GM12874 (cell line): ENCODE measurements around the gene OR2AE1.

ENCODE experiments used
- TF ChIP-seq, protein P1 (sequence below): IDR thresholded peaks from 2 replicates; pipeline ENCODE4 v1.5.1; 2011; ENCODE audit warnings: low read depth, mild to moderate bottlenecking, control low read depth, low read length, moderate library complexity; ENCODE audit not compliant: insufficient read depth

OR2AE1 gene

DNA sequence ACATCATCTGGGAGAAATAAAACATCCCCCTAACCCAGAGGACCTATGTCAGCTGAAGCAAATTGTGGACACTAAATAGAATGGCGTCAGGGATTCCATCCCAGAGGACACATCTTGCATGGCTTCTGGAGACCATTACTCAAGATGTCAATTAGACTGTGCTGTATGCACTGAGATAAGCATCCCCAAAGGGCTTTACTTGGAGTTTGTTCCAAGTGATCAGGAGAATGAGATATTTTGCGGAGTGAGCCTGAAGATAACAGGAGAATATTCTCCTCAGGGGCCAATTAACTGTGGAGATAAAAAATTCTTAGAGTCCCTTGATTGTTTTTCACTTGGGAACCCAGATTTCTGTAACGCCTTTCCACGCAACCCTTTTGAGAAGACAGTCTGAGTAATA, 4.5 kb upstream of the OR2AE1 start:
- TF ChIP-seq, protein P1, sequence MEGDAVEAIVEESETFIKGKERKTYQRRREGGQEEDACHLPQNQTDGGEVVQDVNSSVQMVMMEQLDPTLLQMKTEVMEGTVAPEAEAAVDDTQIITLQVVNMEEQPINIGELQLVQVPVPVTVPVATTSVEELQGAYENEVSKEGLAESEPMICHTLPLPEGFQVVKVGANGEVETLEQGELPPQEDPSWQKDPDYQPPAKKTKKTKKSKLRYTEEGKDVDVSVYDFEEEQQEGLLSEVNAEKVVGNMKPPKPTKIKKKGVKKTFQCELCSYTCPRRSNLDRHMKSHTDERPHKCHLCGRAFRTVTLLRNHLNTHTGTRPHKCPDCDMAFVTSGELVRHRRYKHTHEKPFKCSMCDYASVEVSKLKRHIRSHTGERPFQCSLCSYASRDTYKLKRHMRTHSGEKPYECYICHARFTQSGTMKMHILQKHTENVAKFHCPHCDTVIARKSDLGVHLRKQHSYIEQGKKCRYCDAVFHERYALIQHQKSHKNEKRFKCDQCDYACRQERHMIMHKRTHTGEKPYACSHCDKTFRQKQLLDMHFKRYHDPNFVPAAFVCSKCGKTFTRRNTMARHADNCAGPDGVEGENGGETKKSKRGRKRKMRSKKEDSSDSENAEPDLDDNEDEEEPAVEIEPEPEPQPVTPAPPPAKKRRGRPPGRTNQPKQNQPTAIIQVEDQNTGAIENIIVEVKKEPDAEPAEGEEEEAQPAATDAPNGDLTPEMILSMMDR: no peak

DNA sequence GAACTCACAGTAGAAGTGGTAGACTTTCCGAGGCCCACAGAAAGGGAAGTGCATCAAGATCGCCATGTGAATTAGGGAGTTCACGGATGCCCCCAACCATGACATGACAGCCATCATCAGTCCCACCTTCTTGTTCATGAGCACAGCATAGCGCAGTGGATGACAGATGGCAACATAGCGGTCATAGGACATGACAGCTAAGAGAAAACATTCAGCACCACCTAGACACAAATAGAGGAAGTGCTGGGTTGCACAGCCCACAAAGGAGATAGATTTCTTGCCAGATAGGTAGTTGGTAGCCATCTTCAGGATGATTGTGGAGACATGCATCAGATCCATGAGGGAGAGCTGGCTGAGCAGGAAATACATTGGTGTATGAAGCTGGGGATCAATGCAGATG, 342 bp downstream of the OR2AE1 start:
- TF ChIP-seq, protein P1: no peak

DNA sequence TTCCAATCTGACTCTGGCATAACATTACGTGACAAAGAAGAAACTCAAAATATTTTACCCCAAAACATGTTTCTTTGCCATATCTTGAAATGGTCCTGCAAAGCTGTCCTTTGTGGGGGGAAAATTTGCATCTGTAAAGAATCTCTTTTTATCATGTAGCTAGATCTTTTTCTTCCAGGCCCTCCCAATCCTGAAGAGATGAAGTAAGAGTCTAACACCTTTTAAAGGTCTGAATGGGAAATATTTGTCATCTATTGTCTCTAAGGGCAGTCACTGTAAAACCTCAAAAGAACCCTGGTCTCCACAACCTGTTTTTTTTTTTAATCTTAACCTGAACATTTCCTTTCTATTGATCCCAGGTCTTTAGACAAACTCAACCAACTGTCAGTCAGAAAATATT, 8.6 kb downstream of the OR2AE1 start:
- TF ChIP-seq, protein P1: no peak

DNA sequence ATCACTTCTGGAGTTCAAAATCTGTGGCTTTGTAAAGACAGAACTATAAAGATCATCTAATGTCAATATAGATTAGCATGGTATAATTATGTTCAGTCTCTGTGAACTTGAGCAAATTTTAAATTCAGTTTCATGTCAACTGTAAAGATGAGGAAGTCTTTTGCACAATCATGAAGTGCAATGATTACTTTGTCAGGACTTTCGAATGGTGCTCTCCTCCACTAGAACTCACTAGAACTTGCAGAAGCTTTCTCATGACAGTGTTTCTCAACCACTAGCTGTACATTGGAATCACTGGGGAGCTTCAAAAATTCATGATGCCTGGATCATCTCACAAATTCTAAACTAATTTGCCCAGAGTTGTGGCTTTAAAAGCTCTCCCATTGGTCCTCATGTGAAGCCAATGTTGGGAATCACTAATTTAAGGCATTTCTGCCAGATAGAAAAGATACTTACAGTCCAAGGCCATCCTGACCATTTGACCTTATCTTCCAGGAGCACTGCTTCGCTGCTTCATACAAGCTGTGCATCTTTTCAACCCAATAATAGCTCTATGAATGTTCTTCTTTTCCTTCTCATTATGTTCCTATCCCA, 12.9 kb downstream of the OR2AE1 start:
- TF ChIP-seq, protein P1: no peak

DNA sequence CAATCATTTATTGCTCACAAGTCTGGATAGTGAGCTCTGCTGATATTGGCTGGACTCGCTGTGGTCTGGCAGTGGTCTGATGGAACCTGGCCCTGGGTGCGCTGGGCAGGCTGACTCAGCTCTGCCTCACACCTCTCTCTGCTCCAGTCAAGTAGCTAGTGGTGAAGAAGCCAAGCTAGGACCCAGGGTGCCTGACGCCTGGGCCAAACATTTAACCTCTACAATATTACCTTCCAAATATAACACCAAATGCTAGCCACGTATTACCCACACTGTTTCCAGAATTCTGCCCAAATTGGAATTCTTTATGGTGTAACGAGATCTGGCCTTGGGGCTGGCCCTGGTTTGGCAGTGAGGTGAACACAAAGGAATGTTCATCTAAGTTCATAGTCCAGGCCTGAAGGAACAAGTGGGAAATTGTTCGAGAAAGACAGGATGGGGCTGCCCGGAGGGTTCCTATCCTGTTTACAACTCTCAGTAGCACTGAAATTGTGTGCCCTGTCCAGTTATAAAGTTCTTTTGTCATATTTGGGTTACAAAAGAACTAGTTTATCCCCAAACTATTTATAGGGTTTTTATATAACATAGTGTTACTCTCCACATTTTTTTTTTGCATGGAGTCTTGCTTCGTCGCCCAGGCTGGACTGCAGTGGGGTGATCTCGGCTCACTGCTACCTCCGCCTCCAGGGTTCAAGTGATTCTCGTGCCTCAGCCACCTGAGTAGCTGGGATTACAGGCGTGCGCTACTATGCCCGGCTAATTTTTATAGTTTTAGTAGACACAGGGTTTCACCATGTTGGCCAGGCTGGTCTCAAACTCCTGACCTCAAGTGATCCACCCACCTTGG, 16.3 kb downstream of the OR2AE1 start:
- TF ChIP-seq, protein P1: no peak

DNA sequence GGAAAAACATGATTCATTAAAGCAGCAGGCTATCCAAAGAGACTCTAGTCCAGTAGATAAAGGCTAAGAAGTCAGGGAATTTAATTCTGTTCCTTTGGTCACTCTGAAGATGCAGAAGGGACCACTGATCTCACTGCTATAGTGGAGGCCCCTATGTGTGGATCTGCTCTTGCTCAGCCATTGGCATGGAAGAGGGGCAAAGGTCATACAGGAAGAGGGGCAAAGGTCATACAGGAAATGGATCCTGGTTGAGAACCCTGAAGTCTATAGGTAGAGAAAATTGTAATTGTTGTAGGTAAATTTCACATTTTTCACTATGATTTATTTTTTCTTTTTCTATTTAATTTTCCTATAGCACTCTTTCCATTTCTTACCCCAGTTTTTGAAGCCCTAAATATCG, 21.6 kb downstream of the OR2AE1 start:
- TF ChIP-seq, protein P1: no peak

DNA sequence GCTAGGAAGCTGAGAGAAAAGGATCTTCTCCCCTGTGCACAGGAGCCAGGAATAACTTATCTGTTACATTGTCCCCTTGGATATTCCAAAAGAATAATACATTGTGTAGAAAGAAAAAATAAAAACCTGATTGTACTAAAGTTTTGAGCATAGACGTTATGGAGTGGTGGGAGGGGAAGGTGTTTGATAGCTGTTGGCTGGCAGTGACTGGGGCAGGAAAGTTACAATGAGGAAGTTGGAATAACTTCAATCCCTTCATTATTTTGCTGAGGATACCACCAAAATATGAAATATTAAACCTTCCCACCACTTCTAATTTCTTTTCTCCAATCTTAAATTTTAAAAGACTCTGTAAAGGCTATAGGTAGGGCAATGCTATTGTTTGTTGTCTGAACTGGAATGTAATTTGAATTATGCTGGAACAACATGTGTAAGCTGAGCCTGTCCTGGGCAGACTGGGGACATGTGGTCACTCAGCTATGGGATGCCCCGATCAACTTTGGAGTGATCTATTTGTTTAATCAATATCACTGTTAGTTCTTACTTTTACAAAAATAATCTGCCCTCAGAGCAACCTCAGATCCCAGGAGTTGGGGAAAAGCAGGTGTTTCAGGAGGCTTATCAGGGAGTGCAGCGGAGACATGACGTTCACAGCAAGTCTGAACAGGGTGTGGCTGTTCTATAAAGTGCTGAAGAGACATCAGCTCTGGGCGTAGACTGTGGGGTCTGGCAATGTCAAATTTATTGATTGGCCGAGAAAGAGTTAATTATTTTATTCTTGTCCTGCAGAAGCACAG, 28.2 kb downstream of the OR2AE1 start:
- TF ChIP-seq, protein P1: no peak
